Testis (tissue), 3 donors: ENCODE measurements around the gene PDS5B. TPM values are rescaled to one million over a fixed set of nuclear protein-coding genes. Genes with fewer than 3 reads are reported as not detected.

ENCODE experiments used
- DNase-seq: peaks from one replicate; pipeline ENCODE4 v3.0.0-alpha.2; 2019
- H3K27ac ChIP-seq, 2 donors: fragments of 200-600 bp; sonication (generic); one replicate each; pipeline ENCODE4 v1.5.1; 2019
- H3K27me3 ChIP-seq: fragments of 200-600 bp; sonication (generic); one replicate; pipeline ENCODE4 v1.5.1; 2019
- H3K36me3 ChIP-seq: fragments of 200-600 bp; sonication (generic); one replicate; pipeline ENCODE4 v1.5.1; 2017; ENCODE audit warnings: low read depth; ENCODE audit errors: missing control alignments
- H3K4me1 ChIP-seq: fragments of 200-600 bp; sonication (generic); one replicate; pipeline ENCODE4 v1.5.1; 2019
- H3K4me3 ChIP-seq, 2 donors: fragments of 200-600 bp; sonication (generic); one replicate each; pipeline ENCODE4 v1.5.1; 2017 to 2019
- H3K9me3 ChIP-seq: fragments of 200-600 bp; sonication (generic); one replicate; pipeline ENCODE4 v1.5.1; 2017
- POLR2A ChIP-seq: fragments of 450-650 bp; IDR thresholded peaks from one replicate; pipeline ENCODE4 v1.6.1; 2017; ENCODE audit warnings: antibody characterized with exemption, mild to moderate bottlenecking, moderate library complexity
- WGBS, 2 donors: methylation state at CpG; one replicate each; pipeline ENCODE4 v1.1.5; 2018; 5-methylcytosine and 5-hydroxymethylcytosine counted together
- intact Hi-C: fragments of 100-400 bp; cut with DNase I; formaldehyde crosslinking; loops from one replicate; pipeline ENCODE4 v1.15.1; 2023; ENCODE audit warnings: low total_unique reads
- polyA plus RNA-seq: library from polyadenylated mRNA; stranded (reverse); fragments of 350-450 nt; fragmentation: Illumina TruSeq; extraction: RNeasy Lipid Tissue Mini Kit (QIAGEN cat#74804); gene quantifications from one replicate; pipeline ENCODE4 v1.2.3, GENCODE V29; 2014; ENCODE audit warnings: low read depth, low replicate concordance; ENCODE audit not compliant: insufficient read depth
- total RNA-seq, 2 donors: library from RNA; depleted of rRNA; stranded (reverse); fragments of >200 nt; gene quantifications; one replicate each; pipeline ENCODE4 v1.2.3, GENCODE V29; 2016
- TF ChIP-seq, protein P1 (sequence below), 3 experiments: fragments of 450-650 bp in 2 of 3; fragments of 200-600 bp in 1 of 3; sonication (generic) in 1 of 3; IDR thresholded peaks; one replicate each; pipeline ENCODE4 v1.5.1; 2016 to 2019; ENCODE audit warnings: antibody characterized with exemption in 3 of 3, mild to moderate bottlenecking in 2 of 3, moderate library complexity in 1 of 3

PDS5B gene
- total and polyA plus RNA-seq, 3 donors from 2014 or later = 19.0 to 52.4 (median 46.3) TPM

DNA sequence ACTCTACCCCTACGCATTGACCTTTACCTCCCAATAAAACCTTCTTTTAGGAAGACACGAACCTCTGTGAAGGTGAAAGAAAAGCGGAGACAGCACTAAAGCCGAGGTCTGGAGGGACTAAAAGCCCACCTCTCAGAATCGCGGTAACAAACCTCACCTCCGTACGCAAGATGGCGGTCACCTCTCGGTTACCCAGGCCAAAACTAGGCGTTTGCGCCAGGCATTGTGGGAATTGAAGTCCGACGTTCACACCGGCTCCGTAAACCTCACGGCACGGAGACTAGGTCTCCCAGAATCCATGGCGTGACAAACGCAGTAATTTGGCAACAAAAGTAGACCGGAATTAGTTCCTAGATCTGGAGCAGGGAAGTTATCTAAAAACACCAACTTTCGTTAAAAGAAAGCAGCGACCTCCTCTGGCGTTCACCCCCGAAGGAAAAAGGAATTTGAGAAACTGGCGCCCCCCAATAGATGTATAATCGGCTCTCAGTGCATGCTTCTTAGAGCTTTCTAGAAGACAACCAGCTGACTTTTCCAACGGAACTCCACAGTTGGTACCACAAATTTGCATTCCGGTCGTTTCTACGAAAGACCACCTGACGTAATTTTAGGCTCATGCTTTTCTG, 47.5 kb upstream of the PDS5B start, which contains the start of gene N4BP2L2:
N4BP2L2 (minus strand) TSS at position 175 of the 626 bp plus-strand sequence. CDS start 1,768 bp downstream, outside the sequence.
- Histone ChIP-seq H3K27ac (peak within 1 kb of the TSS; percentile 98), H3K27me3 (no peaks in the 10 kb centered on the region), H3K9me3 (no peaks in the 10 kb centered on the region), H3K4me3 (peak within 1 kb of the TSS; percentile 91 to 94), H3K4me1 (peaks cover 9% of the 10 kb centered on the region), H3K36me3 (no peaks in the 10 kb centered on the region)
- no peak for TF ChIP-seq POLR2A
- TF ChIP-seq, protein P1, sequence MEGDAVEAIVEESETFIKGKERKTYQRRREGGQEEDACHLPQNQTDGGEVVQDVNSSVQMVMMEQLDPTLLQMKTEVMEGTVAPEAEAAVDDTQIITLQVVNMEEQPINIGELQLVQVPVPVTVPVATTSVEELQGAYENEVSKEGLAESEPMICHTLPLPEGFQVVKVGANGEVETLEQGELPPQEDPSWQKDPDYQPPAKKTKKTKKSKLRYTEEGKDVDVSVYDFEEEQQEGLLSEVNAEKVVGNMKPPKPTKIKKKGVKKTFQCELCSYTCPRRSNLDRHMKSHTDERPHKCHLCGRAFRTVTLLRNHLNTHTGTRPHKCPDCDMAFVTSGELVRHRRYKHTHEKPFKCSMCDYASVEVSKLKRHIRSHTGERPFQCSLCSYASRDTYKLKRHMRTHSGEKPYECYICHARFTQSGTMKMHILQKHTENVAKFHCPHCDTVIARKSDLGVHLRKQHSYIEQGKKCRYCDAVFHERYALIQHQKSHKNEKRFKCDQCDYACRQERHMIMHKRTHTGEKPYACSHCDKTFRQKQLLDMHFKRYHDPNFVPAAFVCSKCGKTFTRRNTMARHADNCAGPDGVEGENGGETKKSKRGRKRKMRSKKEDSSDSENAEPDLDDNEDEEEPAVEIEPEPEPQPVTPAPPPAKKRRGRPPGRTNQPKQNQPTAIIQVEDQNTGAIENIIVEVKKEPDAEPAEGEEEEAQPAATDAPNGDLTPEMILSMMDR (IDR thresholded peaks at IDR 0.05) = peak; percentile 46 to 77 (median 67)
- peak; percentile 99 for DNase-seq
- intact Hi-C loops = loop anchor here (10.0 kb wide), 1 partner anchor 154 kb away; no protein-coding TSS in a partner anchor
- 2 to 3% methylated on average over 30 to 32 of the region's 32 CpGs for WGBS, 2 donors

DNA sequence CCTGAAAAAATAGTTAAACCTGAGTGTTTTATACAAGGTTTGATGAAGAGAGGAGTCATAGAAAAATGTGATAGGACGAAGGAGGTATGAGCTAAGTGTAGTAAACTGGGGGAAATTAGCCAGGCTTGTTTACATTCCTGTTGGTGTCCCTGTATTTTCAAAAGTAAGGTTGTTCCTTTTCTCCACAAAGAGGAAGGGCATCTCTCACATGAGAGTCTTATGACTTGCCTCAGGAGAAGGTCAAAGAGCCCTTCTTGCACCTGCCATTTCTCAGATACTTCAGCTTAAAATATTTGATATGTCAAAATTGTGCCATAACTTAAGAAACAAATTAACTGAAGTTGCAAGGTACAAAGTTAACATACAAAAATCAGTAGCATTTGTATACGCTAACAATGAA, 44.0 kb upstream of the PDS5B start:
- TF ChIP-seq, protein P1 (IDR thresholded peaks at IDR 0.05) = no peak
- TF ChIP-seq POLR2A = no peak
- intact Hi-C loops = no loop called here
- no peaks in the 10 kb centered on the region for H3K9me3 ChIP-seq
- H3K4me3 ChIP-seq = no peak overlapping the region
- H3K27ac ChIP-seq = no peak overlapping the region
- 86 to 91% methylated on average over 2 of the region's 2 CpGs for WGBS, 2 donors
- H3K27me3 ChIP-seq = no peaks in the 10 kb centered on the region
- H3K36me3 ChIP-seq = no peaks in the 10 kb centered on the region
- no peak for DNase-seq
- H3K4me1 ChIP-seq = peaks cover 5% of the 10 kb centered on the region

DNA sequence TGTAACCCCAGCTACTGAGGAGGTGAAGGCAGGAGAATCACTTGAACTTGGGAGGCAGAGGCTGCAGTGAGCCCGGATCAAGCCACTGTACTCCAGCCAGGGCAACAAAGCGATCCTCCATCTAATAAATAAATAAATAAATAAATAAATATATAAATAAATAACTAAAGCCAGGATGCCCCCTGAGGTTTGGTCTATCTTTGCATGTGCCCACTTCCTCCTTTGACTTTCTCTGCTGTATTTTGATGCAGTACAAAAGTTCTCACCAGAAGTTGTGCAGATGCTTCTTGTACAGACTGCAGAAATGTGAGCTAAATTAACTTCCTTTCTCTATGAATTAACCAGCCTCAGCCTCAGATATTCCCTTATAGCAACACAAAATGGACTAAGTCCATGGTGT, 41.2 kb upstream of the PDS5B start:
- DNase-seq = no peak
- Histone ChIP-seq H3K4me3 (no peak overlapping the region), H3K4me1 (no peaks in the 10 kb centered on the region), H3K36me3 (no peaks in the 10 kb centered on the region), H3K9me3 (no peaks in the 10 kb centered on the region), H3K27ac (no peak overlapping the region), H3K27me3 (no peaks in the 10 kb centered on the region)
- 100% methylated on average over 2 of the region's 2 CpGs for WGBS, 2 donors
- TF ChIP-seq, protein P1 (IDR thresholded peaks at IDR 0.05) = no peak
- TF ChIP-seq POLR2A = no peak
- intact Hi-C loops = no loop called here

GRCh38 chr13:32548837-32549236, 37.4 kb upstream of the PDS5B start:
- Histone ChIP-seq H3K4me1 (no peaks in the 10 kb centered on the region), H3K9me3 (no peaks in the 10 kb centered on the region), H3K27ac (no peak overlapping the region), H3K4me3 (no peak overlapping the region), H3K36me3 (no peaks in the 10 kb centered on the region), H3K27me3 (no peaks in the 10 kb centered on the region)
- intact Hi-C loops = no loop called here
- DNase-seq = no peak
- WGBS, 2 donors = 57 to 64% methylated on average over 2 of the region's 2 CpGs
- TF ChIP-seq, protein P1 (IDR thresholded peaks at IDR 0.05) = no peak
- no peak for TF ChIP-seq POLR2A

DNA sequence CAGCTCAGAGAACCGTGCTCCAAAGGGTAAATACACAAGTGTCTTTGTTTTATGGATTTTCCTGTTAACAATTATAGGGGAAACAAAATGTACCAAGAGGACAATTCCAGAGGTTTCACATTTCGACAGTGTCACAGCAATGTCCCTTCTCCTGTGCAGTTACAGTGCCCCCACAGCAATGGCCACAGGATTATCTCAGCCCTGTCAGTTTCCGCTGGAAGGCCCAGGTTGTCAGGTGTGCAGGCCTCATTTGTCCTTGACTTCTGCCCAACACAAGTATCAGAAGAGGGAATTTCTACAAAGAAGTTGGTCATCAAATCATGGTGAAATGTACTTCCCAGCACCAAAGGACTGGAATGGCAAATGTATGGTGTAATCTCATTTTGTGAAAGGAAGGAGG, 36.5 kb upstream of the PDS5B start:
- intact Hi-C loops = no loop called here
- 83 to 85% methylated on average over 3 of the region's 3 CpGs for WGBS, 2 donors

More for the DNA sequence above, 36.5 kb upstream of the PDS5B start:
- no peak overlapping the region for H3K27ac ChIP-seq
- DNase-seq = no peak
- no peak for TF ChIP-seq POLR2A
- TF ChIP-seq, protein P1 (IDR thresholded peaks at IDR 0.05) = no peak
- no peak overlapping the region for H3K4me3 ChIP-seq
- H3K36me3 ChIP-seq = no peaks in the 10 kb centered on the region
- no peaks in the 10 kb centered on the region for H3K9me3 ChIP-seq
- H3K4me1 ChIP-seq = no peaks in the 10 kb centered on the region
- H3K27me3 ChIP-seq = no peaks in the 10 kb centered on the region
